ENCODE data around the gene ZRANB3. TPM values are rescaled to one million over a fixed set of nuclear protein-coding genes. Genes with fewer than 3 reads are reported as not detected.
A peak's percentile ranks its signal among the peaks of the same experiment; 100 is the strongest.

The ZRANB3 gene
- total and polyA plus RNA-seq, 7 experiments from 2014 or later: 4.7 to 7.4 (median 5.6) TPM

DNA sequence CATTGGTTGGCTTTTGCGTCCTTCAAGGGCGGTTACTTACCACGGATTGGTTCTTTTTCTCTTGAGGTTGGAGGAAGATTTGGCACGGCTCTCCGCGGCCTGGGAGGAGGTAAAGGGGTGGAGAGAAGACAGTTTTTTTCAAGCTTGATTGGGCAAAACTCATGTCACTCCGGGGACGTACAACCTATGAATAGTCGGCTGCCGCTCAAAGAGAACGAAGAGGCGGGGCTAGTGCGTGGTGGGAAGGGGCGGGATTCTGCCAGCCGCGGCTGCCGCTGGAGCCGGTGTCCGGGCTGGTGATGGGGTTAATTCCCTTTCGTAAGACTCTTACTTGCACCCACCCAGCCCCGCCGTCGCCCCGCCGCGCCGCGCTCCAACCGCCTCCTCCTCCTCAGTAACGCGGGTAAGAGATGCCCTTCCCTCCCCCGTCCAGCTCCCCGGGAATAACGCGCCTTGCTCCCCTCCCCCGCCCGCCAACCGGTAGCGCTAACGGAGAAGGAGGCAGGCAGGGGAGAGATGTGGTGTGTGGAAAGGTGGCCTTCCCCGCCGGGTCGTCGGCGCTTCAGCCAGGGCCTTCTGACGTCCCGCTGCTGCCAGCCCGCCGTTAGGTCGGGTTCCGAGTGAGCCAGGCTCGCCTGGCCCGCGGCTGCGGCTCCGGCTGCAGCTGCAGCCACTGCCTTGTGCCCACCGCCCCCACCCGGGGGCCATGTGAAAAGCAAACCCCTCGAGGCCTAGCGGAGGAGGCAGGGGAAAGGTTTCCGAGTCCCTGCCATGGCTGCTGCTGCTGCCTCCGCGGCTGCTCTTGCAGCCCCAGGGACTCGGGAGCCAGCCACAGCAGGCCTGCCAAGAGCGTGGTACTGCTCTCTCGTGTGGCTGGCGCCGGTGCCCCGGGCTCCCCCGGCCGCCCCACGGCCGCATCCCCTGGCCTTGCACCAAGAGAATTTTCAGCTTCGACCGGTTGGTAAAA lies 496 bp upstream of the ZRANB3 start, which contains the start of gene R3HDM1:
Gene R3HDM1 (plus strand): TSS at position 254 of the 967 bp plus-strand sequence. CDS start 73,362 bp downstream, outside the sequence.
- DNase-seq: peak in 8 of 9 donors; percentile 71 to 99 (median 98)
- intact Hi-C loops (cut with micrococcal nuclease): loop anchor here (1.0 to 10.0 kb wide), 17 partner anchors 127 to 1413 kb away; partner anchors contain the start of genes DARS1 (in 2 of the 2), MCM6 (in 1 of the 2) and RAB3GAP1 (in 1 of the 2)
- H3K27me3 Mint-ChIP-seq: no peaks in the 10 kb centered on the region
- H3K9me3 Mint-ChIP-seq: no peaks in the 10 kb centered on the region
- H3K4me3 Mint-ChIP-seq: no peak within 1 kb of the TSS
- ChIA-PET CTCF (interaction anchor here (1.0 to 1.4 kb wide), 2 partner anchors 54 to 527 kb away, joined by 3 to 4 read pairs; no protein-coding TSS in a partner anchor), POLR2A (interaction anchor here (0.5 to 2.4 kb wide), 13 partner anchors 9 to 853 kb away, joined by 3 to 18 read pairs (median 3); partner anchors contain the start of genes CCNT2, RAB3GAP1 and UBXN4)
- peaks cover 10 to 39% (median 34%) of the 10 kb centered on the region in 7 donors for H3K4me1 Mint-ChIP-seq
- H3K27me3 ChIP-seq (ENCODE audit: control insufficient read depth in 2 of 2, insufficient read depth in 2 of 2, low read length in 2 of 2): no peaks in the 10 kb centered on the region
- H3K36me3 ChIP-seq (ENCODE audit: control insufficient read depth in 2 of 3, insufficient read depth in 3 of 3, low read length in 3 of 3): peaks cover 0 to 5% (median 0%) of the 10 kb centered on the region in 3 experiments
- peaks cover 4 to 21% of the 10 kb centered on the region in 2 donors for H3K4me1 ChIP-seq (ENCODE audit: control insufficient read depth in 2 of 2, insufficient read depth in 2 of 2, low read length in 2 of 2)
- no peaks in the 10 kb centered on the region for H3K9me3 ChIP-seq (ENCODE audit: control insufficient read depth in 2 of 3, low read length in 3 of 3)
- H3K36me3 Mint-ChIP-seq: peaks cover 0 to 5% (median 0%) of the 10 kb centered on the region in 5 donors
- peak within 1 kb of the TSS in 7 of 9 donors; percentile 36 to 81 (median 67) for H3K27ac Mint-ChIP-seq
- ATAC-seq: peak; percentile 89
- H3K27ac ChIP-seq (ENCODE audit: low read depth, low read length): peak within 1 kb of the TSS; percentile 84
- H3K4me3 ChIP-seq (ENCODE audit: low read length): peak within 1 kb of the TSS; percentile 83

DNA sequence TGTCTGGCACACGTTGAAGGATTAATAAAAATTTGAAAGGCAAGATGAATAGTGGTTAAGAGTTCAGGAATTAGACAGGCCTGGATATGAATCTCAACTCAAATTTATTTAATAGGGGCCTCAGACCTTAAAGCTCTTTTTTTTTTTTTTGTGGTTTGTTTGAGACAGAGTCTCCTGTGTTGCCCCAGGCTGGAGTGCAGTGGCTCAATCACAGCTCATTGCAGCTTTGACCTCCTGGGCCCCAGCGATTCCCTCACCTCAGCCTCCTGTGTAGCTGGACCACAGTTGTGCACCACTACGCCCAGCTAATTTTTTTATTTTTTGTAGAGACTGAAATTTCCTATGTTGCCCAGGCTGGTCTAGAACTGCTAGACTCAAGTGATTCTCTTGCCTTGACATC lies 3.0 kb downstream of the ZRANB3 start:
- peaks cover 0 to 5% (median 0%) of the 10 kb centered on the region in 3 experiments for H3K36me3 ChIP-seq (ENCODE audit: control insufficient read depth in 2 of 3, insufficient read depth in 3 of 3, low read length in 3 of 3)
- DNase-seq (no peak), ATAC-seq (no peak)
- no peaks in the 10 kb centered on the region for H3K9me3 ChIP-seq (ENCODE audit: control insufficient read depth in 2 of 3, low read length in 3 of 3)
- Mint-ChIP-seq H3K27ac (no peak overlapping the region), H3K27me3 (no peaks in the 10 kb centered on the region), H3K9me3 (no peaks in the 10 kb centered on the region), H3K36me3 (peaks cover 0 to 9% (median 5%) of the 10 kb centered on the region in 5 donors), H3K4me3 (no peak overlapping the region), H3K4me1 (peaks cover 6 to 31% (median 11%) of the 10 kb centered on the region in 7 donors)
- peaks cover 4 to 17% of the 10 kb centered on the region in 2 donors for H3K4me1 ChIP-seq (ENCODE audit: control insufficient read depth in 2 of 2, insufficient read depth in 2 of 2, low read length in 2 of 2)
- no peak overlapping the region for H3K4me3 ChIP-seq (ENCODE audit: low read length)
- no peak overlapping the region for H3K27ac ChIP-seq (ENCODE audit: low read depth, low read length)
- ChIA-PET CTCF (interaction anchor here (0.6 to 0.7 kb wide), 2 partner anchors 39 to 49 kb away, joined by 4 to 5 read pairs; no protein-coding TSS in a partner anchor), POLR2A (no interaction called here)
- intact Hi-C loops (cut with micrococcal nuclease): no loop called here
- no peaks in the 10 kb centered on the region for H3K27me3 ChIP-seq (ENCODE audit: control insufficient read depth in 2 of 2, insufficient read depth in 2 of 2, low read length in 2 of 2)

DNA sequence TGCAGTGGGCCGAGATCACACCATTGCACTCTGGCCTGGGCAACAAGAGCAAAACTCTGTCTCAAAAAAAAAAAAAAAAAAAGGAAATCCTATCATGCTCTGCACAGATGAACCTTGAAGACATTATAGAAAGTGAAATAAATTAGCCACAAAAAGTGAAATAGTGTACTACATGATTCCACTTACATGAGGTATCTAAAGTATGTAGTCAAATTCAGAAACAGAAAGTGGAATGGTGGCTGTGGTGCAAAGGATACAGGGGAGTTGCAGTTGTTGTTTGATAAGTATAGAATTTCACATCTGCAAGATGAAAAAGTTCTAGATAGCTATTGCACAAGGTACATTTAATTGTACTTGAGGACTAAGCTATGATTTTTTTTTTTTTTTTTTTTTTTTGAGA lies 5.2 kb downstream of the ZRANB3 start:
- no peak for DNase-seq
- POLR2A ChIA-PET: interaction anchor here (0.6 to 0.7 kb wide), 2 partner anchors 24 to 65 kb away, joined by 3 to 4 read pairs; no protein-coding TSS in a partner anchor
- peaks cover 0 to 23% (median 4%) of the 10 kb centered on the region in 7 donors for H3K4me1 Mint-ChIP-seq
- Histone ChIP-seq H3K27ac (ENCODE audit: low read depth, low read length) (no peak overlapping the region), H3K27me3 (ENCODE audit: control insufficient read depth in 2 of 2, insufficient read depth in 2 of 2, low read length in 2 of 2) (no peaks in the 10 kb centered on the region), H3K4me3 (ENCODE audit: low read length) (no peak overlapping the region), H3K36me3 (ENCODE audit: control insufficient read depth in 2 of 3, insufficient read depth in 3 of 3, low read length in 3 of 3) (no peaks in the 10 kb centered on the region), H3K9me3 (ENCODE audit: control insufficient read depth in 2 of 3, low read length in 3 of 3) (no peaks in the 10 kb centered on the region), H3K4me1 (ENCODE audit: control insufficient read depth in 2 of 2, insufficient read depth in 2 of 2, low read length in 2 of 2) (peaks cover 0 to 11% of the 10 kb centered on the region in 2 donors)
- H3K27ac Mint-ChIP-seq: no peak overlapping the region
- H3K36me3 Mint-ChIP-seq: peaks cover 0 to 17% (median 16%) of the 10 kb centered on the region in 5 donors
- intact Hi-C loops (cut with micrococcal nuclease): no loop called here
- no peak overlapping the region for H3K4me3 Mint-ChIP-seq
- no peak for ATAC-seq
- H3K9me3 Mint-ChIP-seq: peaks cover 0 to 2% (median 0%) of the 10 kb centered on the region in 11 donors
- H3K27me3 Mint-ChIP-seq: no peaks in the 10 kb centered on the region
- CTCF ChIA-PET: no interaction called here

DNA sequence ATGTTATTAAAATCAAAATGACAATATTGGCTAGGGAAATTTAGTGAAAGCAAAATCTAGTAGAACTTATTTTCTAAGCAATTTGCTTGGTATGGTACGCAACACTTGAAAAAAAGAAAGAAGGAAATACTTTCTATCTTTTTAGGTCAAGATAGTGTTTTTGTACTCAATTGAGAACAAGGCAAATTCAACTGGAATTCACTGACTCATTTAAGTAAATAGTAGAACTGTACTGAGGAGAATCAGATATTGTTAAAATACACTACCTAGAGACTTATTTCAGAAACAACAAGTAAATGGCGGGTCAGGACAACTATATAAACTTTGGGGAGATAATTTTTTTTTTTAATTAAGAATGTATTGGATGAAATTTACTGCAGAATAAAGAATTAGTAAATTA lies 18.9 kb downstream of the ZRANB3 start:
- Histone ChIP-seq H3K9me3 (ENCODE audit: control insufficient read depth in 2 of 3, low read length in 3 of 3) (peaks cover 0 to 16% (median 0%) of the 10 kb centered on the region in 3 experiments), H3K4me3 (ENCODE audit: low read length) (no peak overlapping the region), H3K27ac (ENCODE audit: low read depth, low read length) (no peak overlapping the region), H3K36me3 (ENCODE audit: control insufficient read depth in 2 of 3, insufficient read depth in 3 of 3, low read length in 3 of 3) (no peaks in the 10 kb centered on the region), H3K4me1 (ENCODE audit: control insufficient read depth in 2 of 2, insufficient read depth in 2 of 2, low read length in 2 of 2) (no peaks in the 10 kb centered on the region), H3K27me3 (ENCODE audit: control insufficient read depth in 2 of 2, insufficient read depth in 2 of 2, low read length in 2 of 2) (no peaks in the 10 kb centered on the region)
- ATAC-seq: no peak
- Mint-ChIP-seq H3K9me3 (peaks cover 2 to 28% (median 13%) of the 10 kb centered on the region in 11 donors), H3K27ac (no peak overlapping the region), H3K4me1 (no peaks in the 10 kb centered on the region), H3K27me3 (no peaks in the 10 kb centered on the region), H3K36me3 (peaks cover 4 to 23% (median 17%) of the 10 kb centered on the region in 5 donors), H3K4me3 (no peak overlapping the region)
- ChIA-PET CTCF (no interaction called here), POLR2A (no interaction called here)
- intact Hi-C loops (cut with micrococcal nuclease): no loop called here
- no peak for DNase-seq

DNA sequence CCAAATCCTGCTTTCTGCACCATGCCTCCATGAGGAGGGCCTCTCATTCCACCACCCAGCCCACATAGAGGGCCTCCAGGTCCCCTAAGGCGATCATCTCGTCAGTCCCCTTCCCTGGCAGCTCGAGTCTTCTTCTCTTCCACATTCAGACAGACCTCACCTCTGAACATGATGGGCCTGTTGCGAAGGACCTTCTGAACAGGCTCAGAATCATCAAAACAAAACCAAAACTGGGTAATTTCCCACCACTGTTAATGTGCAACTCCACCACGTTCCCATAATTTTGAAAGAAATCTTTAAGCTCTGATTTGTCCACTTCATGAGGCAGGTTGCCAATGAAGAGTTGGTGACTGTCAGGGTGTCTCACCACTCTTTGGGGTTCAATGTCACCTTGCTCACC lies 20.4 kb downstream of the ZRANB3 start:
- POLR2A ChIA-PET: no interaction called here

DNA sequence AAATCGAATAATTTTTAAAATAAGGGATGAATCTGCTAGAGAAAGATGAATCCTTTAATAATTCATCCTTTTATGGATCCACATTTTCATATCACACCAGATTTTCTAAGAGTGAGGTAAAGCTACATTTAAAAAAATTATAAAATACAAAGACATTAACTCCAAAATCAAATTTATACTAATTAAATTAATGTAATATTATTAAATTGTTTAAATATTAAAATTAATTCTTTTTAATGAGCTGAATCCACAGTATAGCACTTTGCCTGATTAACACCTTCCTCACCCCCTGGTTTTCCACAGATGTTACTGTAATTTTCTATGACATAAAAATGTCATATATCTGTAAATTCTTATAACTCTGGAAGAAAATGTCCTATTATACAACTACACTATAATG lies 26.2 kb downstream of the ZRANB3 start:
- Mint-ChIP-seq H3K36me3 (peaks cover 8 to 52% (median 39%) of the 10 kb centered on the region in 5 donors), H3K27me3 (no peaks in the 10 kb centered on the region)

More for the DNA sequence above, 20.4 kb downstream of the ZRANB3 start:
- no peak overlapping the region for H3K27ac ChIP-seq (ENCODE audit: low read depth, low read length)
- CTCF ChIA-PET: no interaction called here
- DNase-seq (no peak), ATAC-seq (no peak)
- Mint-ChIP-seq H3K4me3 (no peak overlapping the region), H3K4me1 (no peaks in the 10 kb centered on the region), H3K27me3 (no peaks in the 10 kb centered on the region), H3K36me3 (peaks cover 4 to 30% (median 18%) of the 10 kb centered on the region in 5 donors), H3K9me3 (peaks cover 2 to 28% (median 13%) of the 10 kb centered on the region in 11 donors), H3K27ac (peak overlapping the region in 2 of 9 donors; percentile 32 to 49)
- no peaks in the 10 kb centered on the region for H3K27me3 ChIP-seq (ENCODE audit: control insufficient read depth in 2 of 2, insufficient read depth in 2 of 2, low read length in 2 of 2)
- H3K36me3 ChIP-seq (ENCODE audit: control insufficient read depth in 2 of 3, insufficient read depth in 3 of 3, low read length in 3 of 3): no peaks in the 10 kb centered on the region
- H3K4me1 ChIP-seq (ENCODE audit: control insufficient read depth in 2 of 2, insufficient read depth in 2 of 2, low read length in 2 of 2): no peaks in the 10 kb centered on the region
- intact Hi-C loops (cut with micrococcal nuclease): no loop called here
- H3K4me3 ChIP-seq (ENCODE audit: low read length): no peak overlapping the region
- peaks cover 0 to 14% (median 0%) of the 10 kb centered on the region in 3 experiments for H3K9me3 ChIP-seq (ENCODE audit: control insufficient read depth in 2 of 3, low read length in 3 of 3)

More for the DNA sequence above, 26.2 kb downstream of the ZRANB3 start:
- Histone ChIP-seq H3K9me3 (ENCODE audit: control insufficient read depth in 2 of 3, low read length in 3 of 3) (no peaks in the 10 kb centered on the region), H3K4me3 (ENCODE audit: low read length) (no peak overlapping the region), H3K27ac (ENCODE audit: low read depth, low read length) (no peak overlapping the region), H3K27me3 (ENCODE audit: control insufficient read depth in 2 of 2, insufficient read depth in 2 of 2, low read length in 2 of 2) (no peaks in the 10 kb centered on the region), H3K4me1 (ENCODE audit: control insufficient read depth in 2 of 2, insufficient read depth in 2 of 2, low read length in 2 of 2) (no peaks in the 10 kb centered on the region), H3K36me3 (ENCODE audit: control insufficient read depth in 2 of 3, insufficient read depth in 3 of 3, low read length in 3 of 3) (no peaks in the 10 kb centered on the region)
- H3K4me1 Mint-ChIP-seq: no peaks in the 10 kb centered on the region
- H3K27ac Mint-ChIP-seq: no peak overlapping the region
- no peak overlapping the region for H3K4me3 Mint-ChIP-seq
- intact Hi-C loops (cut with micrococcal nuclease): no loop called here
- no peak for ATAC-seq
- no peak for DNase-seq
- ChIA-PET CTCF (no interaction called here), POLR2A (no interaction called here)
- H3K9me3 Mint-ChIP-seq: peaks cover under 1 to 28% (median 6%) of the 10 kb centered on the region in 11 donors

Data from naive thymus-derived CD4-positive, alpha-beta T cell (primary cell).